ENCODE data around the gene WRNIP1.

WRNIP1 gene

DNA sequence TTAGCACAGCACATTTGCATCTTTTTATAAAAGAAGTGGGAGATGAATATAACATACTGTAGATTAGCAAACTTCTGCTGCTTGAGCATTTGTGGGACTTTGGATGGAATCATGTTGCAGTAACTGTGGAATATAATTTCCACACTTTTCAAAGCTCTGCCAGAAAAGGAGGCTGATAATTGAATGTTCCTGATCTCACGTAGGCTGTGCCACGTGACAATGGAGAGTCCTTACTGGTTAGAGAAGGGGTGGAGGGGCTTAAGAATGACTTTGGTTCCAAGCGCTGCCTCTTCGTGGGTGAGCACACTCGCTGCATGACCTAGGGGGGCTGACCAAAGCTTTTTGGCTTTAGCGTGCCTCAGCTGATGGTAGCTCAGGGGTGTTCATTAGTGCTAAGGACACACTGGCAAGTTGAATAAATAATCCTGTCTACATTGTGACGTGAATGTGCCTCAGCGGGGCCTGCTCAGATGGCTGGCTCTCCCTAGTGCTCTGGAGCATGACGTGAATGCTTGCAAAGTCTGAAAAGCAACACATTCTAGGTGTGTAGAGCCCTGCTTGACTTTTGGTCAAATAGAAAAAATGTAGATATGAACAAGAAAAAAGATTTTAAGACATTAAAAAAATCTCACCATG is 15.0 kb downstream of the WRNIP1 start:
- H3K4me1 ChIP-seq (ENCODE audit: insufficient read depth, low read length) = peaks cover 3% of the 10 kb centered on the region; the same call in 1 of the 2 replicates
- H3K9me3 ChIP-seq (ENCODE audit: control insufficient read depth, insufficient read depth, low read length) = no peaks in the 10 kb centered on the region
- peaks cover 2% of the 10 kb centered on the region; the same call in 1 of the 2 replicates for H3K36me3 ChIP-seq (ENCODE audit: insufficient read depth, low read length)

DNA sequence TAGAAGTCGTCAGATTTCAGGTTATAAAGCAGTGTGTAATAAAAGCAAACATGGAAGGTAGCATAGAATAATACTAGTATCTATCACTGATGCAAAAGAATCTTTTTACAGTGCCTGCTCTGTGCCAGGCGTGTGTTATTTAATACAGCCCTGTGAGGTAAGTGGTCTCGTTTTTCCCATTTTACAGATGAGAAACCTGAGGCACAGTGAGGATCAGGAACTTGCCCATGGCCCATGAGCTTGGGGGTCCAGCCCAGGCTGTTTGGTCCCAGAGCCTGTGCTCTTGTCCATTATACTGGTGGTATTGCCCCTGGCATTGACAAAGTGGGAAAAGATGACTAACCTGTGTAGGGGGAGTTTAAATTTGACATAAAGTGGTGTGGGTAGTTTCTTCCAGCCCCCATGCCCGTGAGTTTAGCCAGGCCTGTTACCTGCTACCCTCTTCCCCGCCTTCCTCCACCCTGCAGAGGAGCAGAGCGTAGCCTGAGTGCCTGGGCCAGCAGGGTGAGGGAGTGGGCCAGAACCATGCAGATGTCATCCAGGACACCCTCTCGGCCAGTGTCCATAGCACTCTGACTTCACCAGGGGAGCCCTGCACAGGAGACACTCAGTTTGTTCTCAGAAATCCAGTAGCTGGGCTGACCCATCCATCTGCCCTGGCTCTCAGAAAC is 16.6 kb downstream of the WRNIP1 start:
- no peaks in the 10 kb centered on the region for H3K9me3 ChIP-seq (ENCODE audit: control insufficient read depth, insufficient read depth, low read length)
- no peaks in the 10 kb centered on the region; the same call in 1 of the 2 replicates for H3K36me3 ChIP-seq (ENCODE audit: insufficient read depth, low read length)
- H3K9ac ChIP-seq (ENCODE audit: low read depth, low read length) = no peak overlapping the region
- peaks cover 3% of the 10 kb centered on the region; the same call in 1 of the 2 replicates for H3K4me1 ChIP-seq (ENCODE audit: insufficient read depth, low read length)

More for the DNA sequence above, 15.0 kb downstream of the WRNIP1 start:
- H3K9ac ChIP-seq (ENCODE audit: low read depth, low read length) = no peak overlapping the region

DNA sequence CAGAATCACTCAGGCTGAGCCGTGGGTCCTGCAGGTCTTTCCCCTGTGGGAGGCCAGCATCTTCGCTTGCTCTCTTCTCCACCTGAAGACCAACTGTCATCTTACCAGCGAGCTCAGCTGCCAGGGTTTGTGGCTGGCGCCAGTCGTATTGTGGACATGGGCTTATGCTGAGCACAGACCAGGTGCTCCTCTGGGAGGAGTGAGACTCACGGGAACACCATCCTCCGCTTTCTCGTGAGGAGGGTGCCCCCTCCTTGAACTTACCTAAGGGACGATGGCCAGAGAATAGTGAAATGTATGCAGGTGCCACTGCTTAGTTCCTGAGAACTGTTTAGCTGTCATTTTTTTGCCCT is 17.1 kb downstream of the WRNIP1 start:
- no peaks in the 10 kb centered on the region for H3K9me3 ChIP-seq (ENCODE audit: control insufficient read depth, insufficient read depth, low read length)
- H3K4me1 ChIP-seq (ENCODE audit: insufficient read depth, low read length) = peaks cover 3% of the 10 kb centered on the region; the same call in 1 of the 2 replicates
- H3K36me3 ChIP-seq (ENCODE audit: insufficient read depth, low read length) = no peaks in the 10 kb centered on the region; the same call in 1 of the 2 replicates
- H3K9ac ChIP-seq (ENCODE audit: low read depth, low read length) = no peak overlapping the region

DNA sequence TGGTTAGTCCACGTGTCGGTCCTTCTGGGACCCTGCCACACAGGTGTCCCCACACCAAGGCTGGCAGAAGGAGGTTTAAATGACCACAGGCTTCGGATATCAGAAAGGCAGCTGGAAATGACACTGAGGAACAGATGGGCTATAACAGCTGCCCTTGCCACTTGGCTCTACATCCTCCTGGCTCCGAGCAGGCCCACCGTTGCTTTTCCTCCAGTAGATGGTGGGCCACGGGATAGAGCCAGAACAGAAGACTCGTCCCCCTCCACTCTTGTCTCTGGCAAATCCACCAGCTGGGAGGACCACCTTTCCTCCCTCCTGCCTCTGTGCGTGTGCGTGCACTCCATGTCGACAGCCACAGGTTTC is 17.6 kb downstream of the WRNIP1 start:
- peaks cover 3% of the 10 kb centered on the region; the same call in 1 of the 2 replicates for H3K4me1 ChIP-seq (ENCODE audit: insufficient read depth, low read length)
- H3K9me3 ChIP-seq (ENCODE audit: control insufficient read depth, insufficient read depth, low read length) = no peaks in the 10 kb centered on the region
- no peaks in the 10 kb centered on the region; the same call in 1 of the 2 replicates for H3K36me3 ChIP-seq (ENCODE audit: insufficient read depth, low read length)
- H3K9ac ChIP-seq (ENCODE audit: low read depth, low read length) = no peak overlapping the region

DNA sequence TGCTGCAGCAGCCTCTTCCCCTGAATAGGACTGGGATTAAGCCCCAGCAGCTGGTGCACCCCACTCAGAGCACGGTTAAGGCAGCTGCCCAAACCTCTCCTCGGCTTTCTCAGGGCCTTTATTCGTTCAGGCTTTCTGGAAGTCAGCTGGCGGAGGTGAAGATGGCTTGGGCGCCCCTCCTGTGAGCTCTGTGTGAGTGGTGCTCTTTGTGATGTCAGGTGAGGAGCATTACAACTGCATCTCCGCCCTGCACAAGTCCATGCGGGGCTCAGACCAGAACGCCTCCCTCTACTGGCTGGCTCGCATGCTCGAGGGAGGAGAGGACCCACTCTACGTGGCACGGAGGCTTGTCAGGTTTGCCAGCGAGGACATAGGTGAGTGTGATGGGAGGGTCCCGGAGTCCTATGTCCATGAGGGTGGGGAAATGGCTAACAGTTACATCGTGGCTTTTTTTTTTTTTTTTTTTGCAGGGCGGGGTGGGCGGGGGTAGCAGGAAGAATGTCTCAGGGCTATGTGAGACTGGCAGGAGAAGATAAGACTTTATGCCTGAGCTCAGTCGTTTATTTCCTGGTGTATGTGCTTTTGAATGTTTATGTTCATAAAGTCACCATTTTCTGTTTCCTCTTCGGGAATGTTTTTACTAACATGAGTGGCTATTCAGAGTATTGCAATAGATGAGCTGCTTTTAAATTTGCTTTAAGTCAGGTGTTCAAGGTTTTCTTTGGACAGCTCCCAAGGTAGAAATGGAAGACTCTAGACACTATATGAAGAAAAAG is 18.2 kb downstream of the WRNIP1 start:
- H3K9ac ChIP-seq (ENCODE audit: low read depth, low read length) = no peak overlapping the region
- no peaks in the 10 kb centered on the region for H3K9me3 ChIP-seq (ENCODE audit: control insufficient read depth, insufficient read depth, low read length)
- H3K36me3 ChIP-seq (ENCODE audit: insufficient read depth, low read length) = no peaks in the 10 kb centered on the region
- H3K4me1 ChIP-seq (ENCODE audit: insufficient read depth, low read length) = peaks cover 3% of the 10 kb centered on the region; the same call in 1 of the 2 replicates

DNA sequence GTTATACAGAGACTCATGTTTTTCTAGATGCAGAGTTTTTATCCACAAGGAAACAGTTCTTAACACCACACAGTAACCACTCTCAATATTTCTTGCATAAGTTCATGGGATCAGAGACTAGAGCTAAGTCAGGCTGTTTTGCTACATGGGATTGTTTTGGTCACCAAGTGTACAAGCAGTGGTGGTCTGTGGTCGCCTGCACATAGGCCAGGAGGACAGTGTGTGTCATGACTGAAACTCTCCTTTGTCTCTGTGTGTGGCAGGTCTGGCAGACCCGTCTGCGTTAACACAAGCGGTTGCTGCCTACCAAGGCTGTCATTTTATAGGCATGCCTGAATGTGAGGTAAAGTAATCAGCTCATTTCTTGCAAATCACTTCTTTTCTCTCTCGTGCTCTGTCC is 18.9 kb downstream of the WRNIP1 start:
- Histone ChIP-seq H3K9me3 (ENCODE audit: control insufficient read depth, insufficient read depth, low read length) (no peaks in the 10 kb centered on the region), H3K36me3 (ENCODE audit: insufficient read depth, low read length) (no peaks in the 10 kb centered on the region), H3K9ac (ENCODE audit: low read depth, low read length) (no peak overlapping the region), H3K4me1 (ENCODE audit: insufficient read depth, low read length) (peaks cover 3% of the 10 kb centered on the region; the same call in 1 of the 2 replicates)

DNA sequence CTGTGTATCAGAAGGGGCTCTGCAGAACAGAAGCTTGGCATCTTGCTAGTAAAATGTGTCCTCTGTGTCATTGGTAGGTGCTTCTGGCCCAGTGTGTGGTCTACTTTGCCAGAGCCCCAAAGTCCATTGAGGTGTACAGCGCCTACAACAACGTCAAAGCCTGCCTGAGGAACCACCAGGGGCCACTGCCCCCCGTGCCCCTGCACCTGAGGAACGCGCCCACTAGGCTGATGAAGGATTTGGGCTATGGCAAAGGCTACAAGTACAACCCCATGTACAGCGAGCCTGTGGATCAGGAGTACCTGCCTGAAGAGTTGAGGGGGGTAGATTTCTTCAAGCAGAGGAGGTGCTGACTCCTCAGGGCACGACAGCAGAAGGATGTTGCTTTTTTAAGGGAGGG is 19.7 kb downstream of the WRNIP1 start:
- no peak overlapping the region for H3K9ac ChIP-seq (ENCODE audit: low read depth, low read length)
- H3K36me3 ChIP-seq (ENCODE audit: insufficient read depth, low read length) = no peaks in the 10 kb centered on the region
- H3K4me1 ChIP-seq (ENCODE audit: insufficient read depth, low read length) = peaks cover 3% of the 10 kb centered on the region; the same call in 1 of the 2 replicates
- H3K9me3 ChIP-seq (ENCODE audit: control insufficient read depth, insufficient read depth, low read length) = no peaks in the 10 kb centered on the region

DNA sequence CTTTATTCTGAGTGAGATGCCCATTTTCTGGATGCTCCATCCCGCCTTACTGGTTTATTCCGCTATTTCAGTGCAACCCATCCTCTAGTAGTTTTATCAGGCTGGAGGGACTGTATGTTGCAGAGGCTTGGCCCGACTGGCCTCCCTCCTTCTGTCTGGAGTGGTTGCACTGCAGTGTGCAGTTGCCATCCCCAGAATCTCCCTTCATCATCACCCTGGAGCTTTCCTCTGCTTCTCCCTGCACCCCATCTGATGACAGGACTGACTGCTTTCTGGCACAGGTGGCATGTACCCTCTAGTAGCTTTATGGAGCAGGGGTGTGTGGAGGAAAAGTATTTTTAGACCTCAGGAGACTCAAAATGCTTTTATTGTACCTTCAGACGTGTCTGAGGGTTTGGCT is 21.1 kb downstream of the WRNIP1 start:
- Histone ChIP-seq H3K9me3 (ENCODE audit: control insufficient read depth, insufficient read depth, low read length) (no peaks in the 10 kb centered on the region), H3K9ac (ENCODE audit: low read depth, low read length) (no peak overlapping the region), H3K36me3 (ENCODE audit: insufficient read depth, low read length) (no peaks in the 10 kb centered on the region), H3K4me1 (ENCODE audit: insufficient read depth, low read length) (peaks cover 11% of the 10 kb centered on the region)

DNA sequence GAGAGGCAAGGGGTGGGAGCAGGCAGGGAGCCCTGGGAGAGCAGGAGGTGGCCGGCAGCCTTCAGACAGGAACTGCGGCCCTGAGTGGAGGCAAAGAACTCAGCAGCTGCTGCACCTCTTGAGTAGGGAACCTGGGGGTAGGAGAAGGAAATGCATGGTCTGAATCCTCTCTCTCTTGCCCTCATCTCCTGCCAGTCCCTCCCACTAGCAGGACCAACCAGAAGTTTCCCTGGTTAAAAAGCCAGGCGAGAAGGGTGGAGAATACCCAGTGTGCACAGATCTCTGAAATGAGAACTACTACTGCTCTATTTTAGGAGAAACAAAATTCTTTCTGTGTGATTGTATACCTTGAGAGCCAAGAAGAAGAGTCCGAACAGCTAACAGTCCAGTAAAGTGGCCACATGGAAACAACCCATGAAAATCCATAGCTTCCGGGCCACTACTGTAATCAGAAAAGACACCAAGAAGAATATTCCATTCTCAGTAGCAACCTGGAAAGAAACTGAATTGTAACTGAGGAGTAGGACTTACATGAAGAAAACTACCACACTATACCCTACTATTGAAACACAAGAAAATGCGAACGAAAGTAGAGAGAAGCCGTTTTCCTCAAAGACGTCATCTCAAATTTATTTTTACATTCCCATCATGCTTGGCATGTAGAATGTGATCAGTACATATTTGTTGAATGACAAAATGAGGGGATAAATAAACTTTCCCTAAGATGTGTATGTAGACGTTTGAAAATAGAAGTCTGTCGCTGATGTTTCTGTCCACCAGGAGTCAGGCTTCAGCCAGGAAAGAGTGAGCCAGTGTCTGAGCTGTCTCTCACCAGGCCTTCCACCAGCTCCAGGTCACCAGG is 25.6 kb downstream of the WRNIP1 start:
- H3K9me3 ChIP-seq (ENCODE audit: control insufficient read depth, insufficient read depth, low read length) = no peaks in the 10 kb centered on the region
- H3K4me1 ChIP-seq (ENCODE audit: insufficient read depth, low read length) = peaks cover 8% of the 10 kb centered on the region
- no peak overlapping the region for H3K9ac ChIP-seq (ENCODE audit: low read depth, low read length)
- no peaks in the 10 kb centered on the region for H3K36me3 ChIP-seq (ENCODE audit: insufficient read depth, low read length)

DNA sequence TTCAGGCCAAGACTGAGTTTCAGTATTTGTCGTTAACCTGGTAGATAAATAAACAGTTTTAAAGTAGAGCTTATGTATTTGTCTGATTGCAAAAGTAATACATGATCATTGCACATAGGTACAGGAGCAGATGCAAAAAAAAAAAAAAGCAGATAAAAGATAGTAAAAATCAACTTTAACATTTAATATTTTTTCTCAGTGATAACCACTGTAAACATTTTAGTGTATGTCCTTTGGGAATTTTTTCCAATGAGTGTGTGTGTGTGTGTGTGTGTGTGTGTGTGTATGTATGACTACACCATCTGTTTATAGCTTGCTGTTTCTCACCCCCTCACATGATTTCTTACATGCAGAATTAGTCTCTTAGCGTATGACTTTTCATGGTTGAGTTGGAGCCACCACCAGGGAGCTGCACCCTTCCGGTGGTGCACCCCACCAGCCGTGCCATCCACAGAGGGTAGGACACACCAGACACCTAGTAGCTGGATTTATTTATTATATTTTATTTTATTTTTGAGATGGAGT is 26.3 kb downstream of the WRNIP1 start:
- Histone ChIP-seq H3K9me3 (ENCODE audit: control insufficient read depth, insufficient read depth, low read length) (no peaks in the 10 kb centered on the region), H3K36me3 (ENCODE audit: insufficient read depth, low read length) (no peaks in the 10 kb centered on the region), H3K4me1 (ENCODE audit: insufficient read depth, low read length) (peaks cover 8% of the 10 kb centered on the region), H3K9ac (ENCODE audit: low read depth, low read length) (no peak overlapping the region)

DNA sequence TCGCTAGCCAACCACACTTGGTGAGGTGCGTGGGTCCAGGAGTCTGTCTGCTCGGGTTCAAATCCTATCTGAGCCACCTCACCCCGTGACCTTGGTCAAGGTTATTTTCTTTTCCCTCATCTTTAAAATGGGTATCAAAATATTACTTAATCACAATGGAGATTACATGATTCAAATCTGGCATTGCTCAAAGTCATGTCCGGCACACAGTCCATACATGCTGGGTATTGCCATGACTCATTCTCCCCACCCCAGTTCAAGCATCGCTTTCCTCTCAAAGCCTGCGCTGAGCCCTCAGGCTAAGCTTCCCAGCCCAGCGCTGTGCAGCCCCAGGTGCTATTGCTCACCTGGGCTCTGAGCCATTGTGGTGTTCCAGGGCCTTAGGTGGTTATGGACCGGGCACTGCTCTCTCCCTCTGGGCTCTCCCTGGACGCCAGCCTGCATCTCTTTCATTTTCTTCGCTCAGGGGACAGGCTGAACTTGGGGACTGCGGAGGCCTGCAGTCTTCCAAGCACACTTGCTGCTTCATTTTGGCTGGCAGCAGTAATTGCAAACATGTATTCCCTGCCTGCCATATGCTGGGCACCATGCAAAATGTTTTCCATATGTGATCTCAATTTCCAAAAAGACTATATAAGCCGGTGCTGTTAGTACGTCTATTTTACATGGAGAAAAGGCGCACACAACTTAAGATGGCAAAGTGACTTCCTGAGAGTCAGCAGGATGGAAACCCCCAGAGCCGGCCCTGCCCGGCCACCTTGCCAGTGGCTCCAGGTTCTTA is 27.3 kb downstream of the WRNIP1 start:
- Histone ChIP-seq H3K4me1 (ENCODE audit: insufficient read depth, low read length) (peaks cover 8% of the 10 kb centered on the region), H3K36me3 (ENCODE audit: insufficient read depth, low read length) (no peaks in the 10 kb centered on the region), H3K9ac (ENCODE audit: low read depth, low read length) (no peak overlapping the region)

DNA sequence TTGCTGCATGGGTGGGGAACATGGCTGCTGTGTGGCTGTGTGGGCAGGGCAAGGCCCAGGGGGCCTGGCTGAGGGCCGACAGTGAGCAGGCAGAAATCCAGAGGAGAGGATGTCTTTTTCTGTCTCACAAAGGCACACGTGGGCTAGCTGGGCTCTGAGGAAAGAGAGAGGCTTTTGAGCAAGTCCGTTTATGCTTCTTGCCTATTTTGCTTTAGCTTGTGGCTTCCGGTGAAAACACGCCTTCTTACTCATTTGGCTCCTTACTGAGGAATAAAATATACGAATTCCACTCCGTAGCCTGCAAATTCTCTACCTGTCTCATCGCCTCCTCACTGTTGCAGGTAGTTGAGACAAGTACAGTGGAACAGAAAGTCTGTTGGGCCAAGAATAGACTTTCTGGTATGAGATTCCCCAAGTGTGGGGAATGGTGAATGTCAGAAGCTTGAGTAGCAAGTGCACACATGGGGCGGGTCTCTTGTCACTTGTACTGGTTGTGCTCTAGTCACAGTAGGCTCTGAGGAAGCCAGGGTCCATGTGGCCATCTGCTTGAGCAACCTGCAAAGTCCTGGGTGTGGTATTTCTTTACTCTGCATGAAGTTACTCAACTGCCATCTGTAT is 28.4 kb downstream of the WRNIP1 start:
- Histone ChIP-seq H3K36me3 (ENCODE audit: insufficient read depth, low read length) (no peaks in the 10 kb centered on the region), H3K9ac (ENCODE audit: low read depth, low read length) (no peak overlapping the region), H3K9me3 (ENCODE audit: control insufficient read depth, insufficient read depth, low read length) (no peaks in the 10 kb centered on the region), H3K4me1 (ENCODE audit: insufficient read depth, low read length) (peaks cover 8% of the 10 kb centered on the region)

More for the DNA sequence above, 27.3 kb downstream of the WRNIP1 start:
- no peaks in the 10 kb centered on the region for H3K9me3 ChIP-seq (ENCODE audit: control insufficient read depth, insufficient read depth, low read length)

DNA sequence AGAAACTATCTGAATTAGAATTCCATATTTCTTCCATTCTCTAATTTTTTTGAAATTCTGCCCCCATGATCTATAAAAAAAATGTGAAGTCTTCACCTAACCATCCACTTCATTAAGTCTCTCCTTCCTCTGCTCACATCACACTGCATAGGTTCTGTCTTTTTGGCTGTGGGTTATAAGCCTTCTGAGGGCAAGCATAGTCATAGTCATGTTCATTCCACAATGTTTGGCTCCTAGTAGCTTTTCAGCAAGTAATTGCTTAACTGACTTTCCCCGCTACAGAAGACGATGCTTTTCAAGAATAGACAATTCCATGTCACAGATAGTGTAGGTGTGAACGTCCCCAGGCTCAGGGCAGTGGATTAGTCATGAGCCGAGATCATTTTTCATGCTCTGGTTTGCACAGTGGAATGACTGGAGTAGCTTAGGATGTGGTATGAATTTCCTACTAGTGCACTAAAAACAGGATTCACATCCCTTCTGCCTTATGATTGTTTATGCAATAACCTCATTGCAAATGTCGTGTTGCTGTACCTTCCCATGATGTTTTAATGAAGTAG is 29.1 kb downstream of the WRNIP1 start:
- Histone ChIP-seq H3K36me3 (ENCODE audit: insufficient read depth, low read length) (no peaks in the 10 kb centered on the region), H3K9me3 (ENCODE audit: control insufficient read depth, insufficient read depth, low read length) (no peaks in the 10 kb centered on the region), H3K4me1 (ENCODE audit: insufficient read depth, low read length) (peaks cover 8% of the 10 kb centered on the region), H3K9ac (ENCODE audit: low read depth, low read length) (no peak overlapping the region)
